ENCODE results near the gene LMOD3. TPM values are rescaled to one million over a fixed set of nuclear protein-coding genes. Genes with fewer than 3 reads are reported as not detected.

The LMOD3 gene
- total RNA-seq, 3 donors from 2014 or later (not counting 1 experiment from before 2014, with no cell fraction given) = not detected

DNA sequence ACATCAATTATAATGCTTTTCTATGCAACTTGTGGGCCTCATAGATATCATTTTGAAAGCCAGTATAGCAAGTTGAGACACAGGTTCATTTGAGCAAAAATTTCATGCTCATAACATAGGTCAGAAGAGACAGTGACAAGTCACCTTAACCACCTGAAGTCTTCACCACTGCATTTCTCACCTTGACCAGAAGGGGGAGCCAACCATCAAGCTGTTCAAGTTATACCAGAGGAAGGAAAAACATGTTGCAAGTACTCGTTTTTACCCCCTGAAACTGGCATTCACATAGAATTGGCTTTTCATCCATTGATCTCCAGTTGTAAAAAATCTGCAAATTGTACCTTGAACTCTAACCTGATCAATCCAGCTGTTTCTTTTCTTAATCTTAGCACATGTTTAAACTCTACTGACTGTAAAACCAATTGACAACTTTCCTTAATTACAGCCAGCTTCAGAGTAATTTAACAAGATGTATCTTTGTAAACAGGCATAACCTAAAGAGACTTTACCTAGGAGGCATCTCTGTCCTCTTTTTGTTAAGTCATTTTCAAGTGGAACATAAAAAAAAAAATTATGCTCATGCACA, 1.4 kb downstream of the LMOD3 start:
- Mint-ChIP-seq H3K36me3 (no peaks in the 10 kb centered on the region), H3K27me3 (ENCODE audit: low read depth in 2 of 2) (peaks cover 0 to 3% of the 10 kb centered on the region in 2 donors), H3K4me3 (no peak overlapping the region), H3K4me1 (peaks cover 0 to 5% of the 10 kb centered on the region in 2 donors), H3K27ac (no peak overlapping the region), H3K9me3 (no peaks in the 10 kb centered on the region)
- Histone ChIP-seq H3K36me3 (ENCODE audit: control insufficient read depth, insufficient read depth, low read length) (no peaks in the 10 kb centered on the region), H3K27ac (ENCODE audit: low read length) (no peak overlapping the region), H3K4me1 (ENCODE audit: control insufficient read depth, insufficient read depth, low read length) (no peaks in the 10 kb centered on the region), H3K4me3 (ENCODE audit: low read length) (no peak overlapping the region), H3K9me3 (ENCODE audit: control insufficient read depth, insufficient read depth, low read length) (no peaks in the 10 kb centered on the region), H3K27me3 (ENCODE audit: control insufficient read depth, insufficient read depth, low read length) (no peaks in the 10 kb centered on the region)
- 0% methylated on average over 1 of the region's 1 CpG for WGBS (ENCODE audit: insufficient coverage)
- intact Hi-C loops (cut with micrococcal nuclease) = loop anchor here (1.0 kb wide), 2 partner anchors 185 to 304 kb away; no protein-coding TSS in a partner anchor
- TF ChIP-seq, protein P1, sequence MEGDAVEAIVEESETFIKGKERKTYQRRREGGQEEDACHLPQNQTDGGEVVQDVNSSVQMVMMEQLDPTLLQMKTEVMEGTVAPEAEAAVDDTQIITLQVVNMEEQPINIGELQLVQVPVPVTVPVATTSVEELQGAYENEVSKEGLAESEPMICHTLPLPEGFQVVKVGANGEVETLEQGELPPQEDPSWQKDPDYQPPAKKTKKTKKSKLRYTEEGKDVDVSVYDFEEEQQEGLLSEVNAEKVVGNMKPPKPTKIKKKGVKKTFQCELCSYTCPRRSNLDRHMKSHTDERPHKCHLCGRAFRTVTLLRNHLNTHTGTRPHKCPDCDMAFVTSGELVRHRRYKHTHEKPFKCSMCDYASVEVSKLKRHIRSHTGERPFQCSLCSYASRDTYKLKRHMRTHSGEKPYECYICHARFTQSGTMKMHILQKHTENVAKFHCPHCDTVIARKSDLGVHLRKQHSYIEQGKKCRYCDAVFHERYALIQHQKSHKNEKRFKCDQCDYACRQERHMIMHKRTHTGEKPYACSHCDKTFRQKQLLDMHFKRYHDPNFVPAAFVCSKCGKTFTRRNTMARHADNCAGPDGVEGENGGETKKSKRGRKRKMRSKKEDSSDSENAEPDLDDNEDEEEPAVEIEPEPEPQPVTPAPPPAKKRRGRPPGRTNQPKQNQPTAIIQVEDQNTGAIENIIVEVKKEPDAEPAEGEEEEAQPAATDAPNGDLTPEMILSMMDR (IDR thresholded peaks at IDR 0.05) = peak; percentile 94
- DNase-seq = peak; percentile 58 to 92
- peak; percentile 84 to 88 (median 87) for ATAC-seq

- Histone ChIP-seq H3K4me1 (ENCODE audit: control insufficient read depth, insufficient read depth, low read length) (no peaks in the 10 kb centered on the region), H3K9me3 (ENCODE audit: control insufficient read depth, insufficient read depth, low read length) (no peaks in the 10 kb centered on the region), H3K27me3 (ENCODE audit: control insufficient read depth, insufficient read depth, low read length) (no peaks in the 10 kb centered on the region), H3K36me3 (ENCODE audit: control insufficient read depth, insufficient read depth, low read length) (no peaks in the 10 kb centered on the region), H3K27ac (ENCODE audit: low read length) (no peak overlapping the region), H3K4me3 (ENCODE audit: low read length) (no peak overlapping the region)
- Mint-ChIP-seq H3K4me3 (no peak overlapping the region), H3K36me3 (no peaks in the 10 kb centered on the region), H3K27ac (no peak overlapping the region), H3K9me3 (no peaks in the 10 kb centered on the region), H3K4me1 (peaks cover 0 to 5% of the 10 kb centered on the region in 2 donors), H3K27me3 (ENCODE audit: low read depth in 2 of 2) (no peaks in the 10 kb centered on the region)
- TF ChIP-seq, protein P1 (IDR thresholded peaks at IDR 0.05) = no peak
- no peak for DNase-seq
- WGBS (ENCODE audit: insufficient coverage) = 90% methylated on average over 4 of the region's 5 CpGs
- no peak for ATAC-seq
- intact Hi-C loops (cut with micrococcal nuclease) = no loop called here
Measured at GRCh38 chr3:69119681-69120080, 2.7 kb downstream of the LMOD3 start.

DNA sequence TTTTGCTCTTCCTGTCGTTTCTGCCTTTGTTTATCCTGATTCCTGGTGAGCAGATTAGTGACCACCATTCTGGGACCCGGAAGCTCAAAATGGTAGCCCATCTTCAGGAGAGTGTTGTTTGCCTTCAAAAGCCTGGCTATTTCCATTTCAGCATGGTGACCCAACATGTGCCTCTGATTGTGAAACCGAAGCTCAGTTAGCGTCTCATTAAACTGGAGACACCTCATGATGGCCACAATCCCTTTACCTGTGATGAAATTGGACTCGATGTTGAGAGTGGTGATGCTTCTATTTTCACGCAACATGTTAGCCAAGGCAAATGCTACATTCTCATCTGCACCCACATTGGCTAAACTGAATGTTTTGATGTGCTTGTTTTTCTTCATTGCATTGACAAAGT, 3.3 kb downstream of the LMOD3 start:
- Histone ChIP-seq H3K9me3 (ENCODE audit: control insufficient read depth, insufficient read depth, low read length) (no peaks in the 10 kb centered on the region), H3K27me3 (ENCODE audit: control insufficient read depth, insufficient read depth, low read length) (no peaks in the 10 kb centered on the region), H3K27ac (ENCODE audit: low read length) (no peak overlapping the region), H3K4me1 (ENCODE audit: control insufficient read depth, insufficient read depth, low read length) (no peaks in the 10 kb centered on the region), H3K4me3 (ENCODE audit: low read length) (no peak overlapping the region), H3K36me3 (ENCODE audit: control insufficient read depth, insufficient read depth, low read length) (no peaks in the 10 kb centered on the region)
- TF ChIP-seq, protein P1 (IDR thresholded peaks at IDR 0.05) = no peak
- DNase-seq = no peak
- WGBS (ENCODE audit: insufficient coverage) = 91% methylated on average over 6 of the region's 6 CpGs
- Mint-ChIP-seq H3K36me3 (no peaks in the 10 kb centered on the region), H3K9me3 (no peaks in the 10 kb centered on the region), H3K27ac (no peak overlapping the region), H3K4me1 (peaks cover 0 to 5% of the 10 kb centered on the region in 2 donors), H3K27me3 (ENCODE audit: low read depth in 2 of 2) (no peaks in the 10 kb centered on the region), H3K4me3 (no peak overlapping the region)
- no peak for ATAC-seq
- intact Hi-C loops (cut with micrococcal nuclease) = no loop called here

GRCh38 chr3:69118555-69118954, 3.8 kb downstream of the LMOD3 start:
- 96% methylated on average over 12 of the region's 12 CpGs for WGBS (ENCODE audit: insufficient coverage)
- TF ChIP-seq, protein P1 (IDR thresholded peaks at IDR 0.05) = no peak
- Mint-ChIP-seq H3K4me1 (peaks cover 0 to 5% of the 10 kb centered on the region in 2 donors), H3K9me3 (no peaks in the 10 kb centered on the region), H3K36me3 (no peaks in the 10 kb centered on the region), H3K27ac (no peak overlapping the region), H3K27me3 (ENCODE audit: low read depth in 2 of 2) (no peaks in the 10 kb centered on the region), H3K4me3 (no peak overlapping the region)
- Histone ChIP-seq H3K9me3 (ENCODE audit: control insufficient read depth, insufficient read depth, low read length) (no peaks in the 10 kb centered on the region), H3K27ac (ENCODE audit: low read length) (no peak overlapping the region), H3K27me3 (ENCODE audit: control insufficient read depth, insufficient read depth, low read length) (no peaks in the 10 kb centered on the region), H3K4me3 (ENCODE audit: low read length) (no peak overlapping the region), H3K4me1 (ENCODE audit: control insufficient read depth, insufficient read depth, low read length) (no peaks in the 10 kb centered on the region), H3K36me3 (ENCODE audit: control insufficient read depth, insufficient read depth, low read length) (no peaks in the 10 kb centered on the region)
- ATAC-seq = no peak
- intact Hi-C loops (cut with micrococcal nuclease) = no loop called here
- DNase-seq = no peak
